HEK293T (cell line): ENCODE measurements around the gene LHFPL5.

Source experiments
- CTCF ChIA-PET: fragments of 350-600 bp; formaldehyde crosslinking; extraction: SDS; loops from one replicate; lab custom pipeline; 2021; ENCODE audit warnings: antibody characterized with exemption, inconsistent platforms; lab: Yijun Ruan, JAX
- POLR2A ChIA-PET: fragments of 350-600 bp; formaldehyde crosslinking; extraction: SDS; loops from one replicate; lab custom pipeline; 2020; ENCODE audit warnings: antibody characterized with exemption, inconsistent platforms; lab: Yijun Ruan, JAX
- DNase-seq: peaks from one replicate; pipeline ENCODE4 v3.0.0; 2012; ENCODE audit warnings: mixed read lengths; ENCODE audit errors: extremely low spot score
- ARNT ChIP-seq: fragments of 450-650 bp; IDR thresholded peaks from 2 replicates; pipeline ENCODE4 v1.6.1; 2017; ENCODE audit warnings: mild to moderate bottlenecking
- BHLHE40 ChIP-seq: fragments of 450-650 bp; IDR thresholded peaks from 2 replicates; pipeline ENCODE4 v1.6.1; 2016; ENCODE audit warnings: mild to moderate bottlenecking, moderate library complexity, borderline replicate concordance
- CTBP1 ChIP-seq: fragments of 450-650 bp; IDR thresholded peaks from 2 replicates; pipeline ENCODE4 v1.6.1; 2016; ENCODE audit warnings: borderline replicate concordance
- ELF4 ChIP-seq: fragments of 450-650 bp; IDR thresholded peaks from 2 replicates; pipeline ENCODE4 v1.6.1; 2017; ENCODE audit warnings: antibody characterized with exemption
- FOXA1 ChIP-seq: fragments of 450-650 bp; IDR thresholded peaks from 2 replicates; pipeline ENCODE4 v1.6.1; 2016; ENCODE audit warnings: mild to moderate bottlenecking
- FOXK2 ChIP-seq: fragments of 450-650 bp; IDR thresholded peaks from 2 replicates; pipeline ENCODE4 v1.6.1; 2016; ENCODE audit warnings: mild to moderate bottlenecking
- FOXM1 ChIP-seq: fragments of 450-650 bp; IDR thresholded peaks from 2 replicates; pipeline ENCODE4 v1.6.1; 2017; ENCODE audit warnings: mild to moderate bottlenecking, borderline replicate concordance
- HDGF ChIP-seq: fragments of 450-650 bp; IDR thresholded peaks from 2 replicates; pipeline ENCODE4 v1.6.1; 2017; ENCODE audit warnings: antibody characterized with exemption, borderline replicate concordance
- L3MBTL2 ChIP-seq: fragments of 450-650 bp; conservative IDR thresholded peaks from 2 replicates; pipeline ENCODE4 v1.6.1; 2016; ENCODE audit warnings: mild to moderate bottlenecking
- LEF1 ChIP-seq: fragments of 450-650 bp; IDR thresholded peaks from 2 replicates; pipeline ENCODE4 v1.6.1; 2017; ENCODE audit warnings: mild to moderate bottlenecking, borderline replicate concordance
- NFRKB ChIP-seq: fragments of 450-650 bp; IDR thresholded peaks from 2 replicates; pipeline ENCODE4 v1.6.1; 2016; ENCODE audit warnings: mild to moderate bottlenecking, moderate library complexity
- SP1 ChIP-seq: fragments of 450-650 bp; IDR thresholded peaks from 2 replicates; pipeline ENCODE4 v1.6.1; 2017
- SUZ12 ChIP-seq: fragments of 450-650 bp; IDR thresholded peaks from 2 replicates; pipeline ENCODE4 v1.6.1; 2016; ENCODE audit warnings: mild to moderate bottlenecking
- TARDBP ChIP-seq: fragments of 450-650 bp; IDR thresholded peaks from 2 replicates; pipeline ENCODE4 v1.6.1; 2016
- ZNF384 ChIP-seq: fragments of 450-650 bp; IDR thresholded peaks from 2 replicates; pipeline ENCODE4 v1.6.1; 2016
- TF ChIP-seq, protein P1 (sequence below): fragments of 450-650 bp; IDR thresholded peaks from 2 replicates; pipeline ENCODE4 v1.6.1; 2016

LHFPL5 gene

DNA sequence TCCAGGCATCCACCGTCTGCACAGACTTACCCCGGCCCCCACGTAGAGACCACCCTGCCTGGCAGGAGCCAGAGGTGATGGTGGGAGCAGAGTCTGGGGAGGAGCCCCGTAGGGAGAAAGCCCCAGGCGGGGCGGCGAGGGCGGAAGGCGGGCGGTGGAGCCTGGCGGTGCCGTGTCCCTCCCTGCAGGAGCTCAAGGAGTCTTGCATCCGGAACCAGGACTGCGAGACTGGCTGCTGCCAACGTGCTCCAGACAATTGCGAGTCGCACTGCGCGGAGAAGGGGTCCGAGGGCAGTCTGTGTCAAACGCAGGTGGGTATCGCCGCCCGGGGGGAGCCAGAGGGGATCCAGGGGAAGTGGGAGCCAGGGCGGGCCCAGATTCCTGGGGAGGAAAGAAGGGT lies 18.3 kb upstream of the LHFPL5 start:
- POLR2A ChIA-PET: no interaction called here
- TF ChIP-seq TARDBP: no peak
- TF ChIP-seq ELF4: no peak
- TF ChIP-seq HDGF: no peak
- no peak for TF ChIP-seq FOXM1
- DNase-seq: no peak
- CTCF ChIA-PET: no interaction called here

DNA sequence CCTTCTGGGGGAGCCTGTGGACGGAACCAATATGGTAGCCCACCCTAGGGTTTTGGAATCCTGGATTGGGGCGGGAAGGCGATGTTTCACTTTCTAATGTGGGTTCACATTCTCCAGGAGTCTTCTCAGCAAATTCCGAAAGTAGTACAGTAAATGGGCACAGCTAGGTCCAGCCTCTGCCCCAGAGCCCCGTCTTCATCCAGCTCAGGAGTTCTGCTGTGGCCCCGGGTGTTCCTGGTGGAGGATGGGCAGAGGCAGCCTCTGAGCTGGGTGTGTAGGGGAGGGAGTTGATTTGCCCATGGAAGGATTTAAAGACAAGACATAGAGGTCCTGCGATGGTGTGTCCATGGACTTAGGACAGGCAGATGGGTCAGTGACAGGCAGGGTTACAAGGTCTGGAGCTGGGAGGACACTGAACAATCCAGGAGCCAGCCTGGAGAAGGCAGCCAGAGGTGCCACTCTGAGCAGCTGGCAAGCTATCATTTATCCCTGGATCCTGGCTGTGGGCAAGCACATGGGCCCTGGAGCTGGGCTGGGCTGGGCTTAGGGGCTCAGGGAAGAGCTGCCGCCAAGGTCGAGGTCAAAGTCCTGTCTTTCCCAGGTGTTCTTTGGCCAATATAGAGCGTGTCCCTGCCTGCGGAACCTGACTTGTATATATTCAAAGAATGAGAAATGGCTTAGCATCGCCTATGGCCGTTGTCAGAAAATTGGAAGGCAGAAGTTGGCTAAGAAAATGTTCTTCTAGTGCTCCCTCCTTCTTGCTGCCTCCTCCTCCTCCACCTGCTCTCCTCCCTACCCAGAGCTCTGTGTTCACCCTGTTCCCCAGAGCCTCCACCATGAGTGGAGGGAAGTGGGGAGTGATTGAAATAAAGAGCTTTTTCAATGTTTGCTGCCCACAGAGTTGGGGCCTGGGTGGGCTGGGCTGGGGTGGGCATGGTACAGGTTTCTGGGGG lies 17.6 kb upstream of the LHFPL5 start:
- ChIA-PET CTCF (no interaction called here), POLR2A (no interaction called here)

DNA sequence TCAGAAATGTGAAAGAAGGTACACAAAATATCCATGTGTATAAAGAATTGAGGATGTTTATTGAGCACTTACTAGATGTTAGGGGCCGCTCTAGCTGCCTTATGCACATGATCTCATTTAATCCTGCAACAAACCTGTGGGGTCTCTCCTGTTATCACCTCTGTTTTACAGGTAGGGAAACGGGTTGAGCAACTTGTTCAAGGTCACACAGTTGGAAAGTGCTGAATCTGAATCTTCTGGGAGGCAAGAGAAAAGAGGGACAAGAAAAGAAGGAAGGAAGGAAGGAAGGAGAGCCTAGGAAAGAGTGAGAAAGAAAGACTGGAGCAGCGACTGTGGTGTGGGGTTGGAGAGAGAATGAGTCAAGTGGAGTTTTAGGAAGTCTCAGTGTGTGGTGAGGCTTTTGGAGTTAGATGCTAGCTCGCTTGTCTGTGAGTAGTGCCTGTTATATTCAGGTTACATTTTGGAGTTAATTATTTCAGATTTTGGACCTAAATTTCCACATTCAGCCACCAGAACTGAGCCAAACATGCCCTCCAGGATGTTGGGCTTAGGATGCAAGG lies 16.6 kb upstream of the LHFPL5 start:
- ChIA-PET CTCF (no interaction called here), POLR2A (no interaction called here)
- no peak for DNase-seq
- TF ChIP-seq FOXM1 (no peak), FOXK2 (no peak), HDGF (no peak), ARNT (no peak), NFRKB (no peak), TARDBP (no peak), SUZ12 (no peak), FOXA1 (no peak), CTBP1 (no peak), ELF4 (no peak), BHLHE40 (no peak), LEF1 (no peak), SP1 (no peak), L3MBTL2 (no peak), ZNF384 (no peak)
- TF ChIP-seq, protein P1, sequence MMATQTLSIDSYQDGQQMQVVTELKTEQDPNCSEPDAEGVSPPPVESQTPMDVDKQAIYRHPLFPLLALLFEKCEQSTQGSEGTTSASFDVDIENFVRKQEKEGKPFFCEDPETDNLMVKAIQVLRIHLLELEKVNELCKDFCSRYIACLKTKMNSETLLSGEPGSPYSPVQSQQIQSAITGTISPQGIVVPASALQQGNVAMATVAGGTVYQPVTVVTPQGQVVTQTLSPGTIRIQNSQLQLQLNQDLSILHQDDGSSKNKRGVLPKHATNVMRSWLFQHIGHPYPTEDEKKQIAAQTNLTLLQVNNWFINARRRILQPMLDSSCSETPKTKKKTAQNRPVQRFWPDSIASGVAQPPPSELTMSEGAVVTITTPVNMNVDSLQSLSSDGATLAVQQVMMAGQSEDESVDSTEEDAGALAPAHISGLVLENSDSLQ: no peak

More for the DNA sequence above, 17.6 kb upstream of the LHFPL5 start:
- DNase-seq: no peak
- TF ChIP-seq SUZ12: no peak
- no peak for TF ChIP-seq SP1
- TF ChIP-seq FOXK2: no peak
- no peak for TF ChIP-seq BHLHE40
- no peak for TF ChIP-seq NFRKB
- no peak for TF ChIP-seq TARDBP
- TF ChIP-seq FOXA1: no peak
- no peak for TF ChIP-seq ARNT
- no peak for TF ChIP-seq L3MBTL2
- no peak for TF ChIP-seq ELF4
- TF ChIP-seq FOXM1: no peak
- no peak for TF ChIP-seq LEF1
- TF ChIP-seq ZNF384: no peak
- no peak for TF ChIP-seq CTBP1
- TF ChIP-seq, protein P1: no peak

DNA sequence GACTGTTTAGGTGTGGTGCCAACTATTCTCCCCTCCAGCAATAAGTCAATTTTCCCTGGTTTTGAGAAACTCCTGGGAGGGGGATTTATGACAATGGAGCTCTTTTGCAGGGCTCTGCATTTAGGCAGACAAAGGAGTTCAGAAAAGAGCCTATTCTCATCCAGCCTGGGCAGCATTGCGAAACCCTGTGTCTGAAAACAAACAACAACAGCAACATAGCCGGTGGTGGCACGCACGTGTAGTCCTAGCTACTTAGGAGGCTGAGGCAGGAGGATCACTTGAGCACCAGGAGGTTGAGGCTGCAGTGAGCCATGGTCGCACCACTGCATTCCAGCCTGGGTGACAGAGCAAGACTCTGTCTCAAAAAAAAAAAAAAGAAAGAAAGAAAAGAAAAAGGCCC lies 14.5 kb upstream of the LHFPL5 start:
- DNase-seq: no peak
- TF ChIP-seq CTBP1 (no peak), BHLHE40 (no peak), ELF4 (no peak), ARNT (no peak), FOXK2 (no peak), SP1 (no peak), LEF1 (no peak), FOXM1 (no peak), NFRKB (no peak), TARDBP (no peak), ZNF384 (no peak), FOXA1 (no peak), SUZ12 (no peak), L3MBTL2 (no peak), HDGF (no peak)
- TF ChIP-seq, protein P1: no peak
- POLR2A ChIA-PET: no interaction called here
- CTCF ChIA-PET: interaction anchor here (0.6 kb wide), 1 partner anchor 40 kb away, joined by 5 read pairs; no protein-coding TSS in a partner anchor

DNA sequence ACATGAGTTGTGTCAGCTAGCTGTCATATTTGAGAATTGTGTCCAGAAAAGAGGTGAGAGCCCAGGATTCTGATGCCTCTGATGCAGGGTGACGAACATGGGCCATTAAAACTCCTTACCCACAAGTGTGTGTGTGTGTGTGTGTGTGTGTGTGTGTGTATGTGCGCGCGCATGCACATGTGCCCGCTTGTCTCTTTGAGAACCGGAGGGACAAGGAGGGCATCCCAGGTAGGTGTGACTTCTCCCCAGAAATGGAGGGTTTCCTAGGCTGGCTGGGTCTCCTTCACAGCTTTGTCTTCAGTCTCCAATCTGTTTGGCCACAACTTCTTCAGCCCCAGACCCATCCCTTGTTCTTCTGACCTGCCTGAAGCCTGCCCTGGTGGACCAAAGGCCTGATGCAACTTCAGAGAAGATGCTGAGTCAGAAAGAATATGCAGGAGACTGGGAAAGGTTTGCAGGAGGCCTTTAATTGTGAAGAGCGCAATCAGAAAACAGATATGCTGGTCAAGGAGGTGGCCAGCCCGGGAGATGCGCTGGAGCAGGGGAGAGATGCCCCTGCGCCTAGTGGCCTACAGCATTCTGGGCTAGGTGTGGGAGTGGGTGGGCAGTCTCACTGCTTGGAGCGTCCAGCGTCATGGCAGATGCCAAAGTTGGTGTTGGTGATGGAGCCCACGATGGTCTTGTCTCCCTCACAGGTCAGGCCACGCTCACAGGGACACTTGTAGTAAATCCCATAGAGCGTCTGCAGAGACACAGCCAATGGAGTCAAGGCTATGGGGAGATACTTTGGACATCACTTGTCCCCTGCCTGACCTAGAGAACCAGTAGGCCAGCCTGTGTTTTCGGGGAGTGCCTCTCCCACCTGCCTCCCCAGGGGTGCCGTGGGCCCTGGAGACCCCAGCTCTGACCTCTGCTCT lies 10.4 kb upstream of the LHFPL5 start:
- ChIA-PET CTCF (interaction anchor here (0.6 kb wide), 1 partner anchor 29 kb away, joined by 3 read pairs; no protein-coding TSS in a partner anchor), POLR2A (interaction anchor here (1.4 kb wide), 1 partner anchor 11 kb away, joined by 4 read pairs; the partner anchor contains the start of gene LHFPL5)
- no peak for DNase-seq
- TF ChIP-seq ZNF384 (no peak), SUZ12 (no peak), L3MBTL2 (no peak), FOXK2 (no peak), HDGF (no peak), FOXM1 (no peak), LEF1 (no peak)
